Measurements from ENCODE around the gene GOT1.

GOT1 gene

GRCh38 chr10:99430451-99431189 lies at the start of gene GOT1:
GOT1 (minus strand) TSS chr10:99430624; CDS start chr10:99430565, 59 bp downstream.
- DNase-seq = peak; percentile 96

GRCh38 chr10:99470327-99470726 lies 39.9 kb upstream of the GOT1 start:
- no peak for DNase-seq

GRCh38 chr10:99467236-99467999 lies 37.0 kb upstream of the GOT1 start:
- DNase-seq = no peak

GRCh38 chr10:99466632-99467223 lies 36.3 kb upstream of the GOT1 start:
- no peak for DNase-seq

GRCh38 chr10:99461230-99461629 lies 30.8 kb upstream of the GOT1 start:
- no peak for DNase-seq

GRCh38 chr10:99460070-99460469 lies 29.6 kb upstream of the GOT1 start:
- DNase-seq = no peak

GRCh38 chr10:99459217-99459616 lies 28.8 kb upstream of the GOT1 start:
- DNase-seq = no peak

- no peak for DNase-seq
Observed at GRCh38 chr10:99457813-99458212, 27.4 kb upstream of the GOT1 start.

GRCh38 chr10:99456931-99457288 lies 26.5 kb upstream of the GOT1 start:
- no peak for DNase-seq

GRCh38 chr10:99456207-99456930 lies 25.9 kb upstream of the GOT1 start:
- DNase-seq = no peak

GRCh38 chr10:99451981-99452380 lies 21.6 kb upstream of the GOT1 start:
- DNase-seq = no peak

GRCh38 chr10:99451499-99451788 lies 21.0 kb upstream of the GOT1 start:
- DNase-seq = no peak

- DNase-seq = peak; percentile 4
Observed at GRCh38 chr10:99450624-99451498, 20.4 kb upstream of the GOT1 start.

- no peak for DNase-seq
Observed at GRCh38 chr10:99450156-99450555, 19.7 kb upstream of the GOT1 start.

- DNase-seq = no peak
Observed at GRCh38 chr10:99449023-99449422, 18.6 kb upstream of the GOT1 start.

GRCh38 chr10:99444383-99445045 lies 14.1 kb upstream of the GOT1 start:
- DNase-seq = no peak

GRCh38 chr10:99443500-99443899 lies 13.1 kb upstream of the GOT1 start:
- DNase-seq = no peak

GRCh38 chr10:99442394-99442793 lies 12.0 kb upstream of the GOT1 start:
- no peak for DNase-seq

- DNase-seq = no peak
Observed at GRCh38 chr10:99438890-99439289, 8.5 kb upstream of the GOT1 start.

GRCh38 chr10:99435986-99436638 lies 5.7 kb upstream of the GOT1 start:
- DNase-seq = peak; percentile 32

- DNase-seq = no peak
Observed at GRCh38 chr10:99433378-99434020, 3.1 kb upstream of the GOT1 start.
